GM18505 (cell line): ENCODE data around the gene CDH23.
A peak's percentile ranks its signal among the peaks of the same experiment; 100 is the strongest.

ENCODE experiments used
- ATAC-seq: cut with Tn5 transposase; IDR thresholded peaks from one replicate; pipeline ENCODE4 v1.9.1; 2021; ENCODE audit not compliant: unreplicated experiment
- POLR2A ChIP-seq: IDR thresholded peaks from 4 replicates; pipeline ENCODE4 v1.6.1; 2011; ENCODE audit warnings: borderline replicate concordance; ENCODE audit not compliant: insufficient read depth, insufficient read length; ENCODE audit errors: extremely low read depth

CDH23 gene

GRCh38 chr10:71763352-71764127, 366.8 kb downstream of the CDH23 start:
- TF ChIP-seq POLR2A, result no peak
- ATAC-seq, result no peak

DNA sequence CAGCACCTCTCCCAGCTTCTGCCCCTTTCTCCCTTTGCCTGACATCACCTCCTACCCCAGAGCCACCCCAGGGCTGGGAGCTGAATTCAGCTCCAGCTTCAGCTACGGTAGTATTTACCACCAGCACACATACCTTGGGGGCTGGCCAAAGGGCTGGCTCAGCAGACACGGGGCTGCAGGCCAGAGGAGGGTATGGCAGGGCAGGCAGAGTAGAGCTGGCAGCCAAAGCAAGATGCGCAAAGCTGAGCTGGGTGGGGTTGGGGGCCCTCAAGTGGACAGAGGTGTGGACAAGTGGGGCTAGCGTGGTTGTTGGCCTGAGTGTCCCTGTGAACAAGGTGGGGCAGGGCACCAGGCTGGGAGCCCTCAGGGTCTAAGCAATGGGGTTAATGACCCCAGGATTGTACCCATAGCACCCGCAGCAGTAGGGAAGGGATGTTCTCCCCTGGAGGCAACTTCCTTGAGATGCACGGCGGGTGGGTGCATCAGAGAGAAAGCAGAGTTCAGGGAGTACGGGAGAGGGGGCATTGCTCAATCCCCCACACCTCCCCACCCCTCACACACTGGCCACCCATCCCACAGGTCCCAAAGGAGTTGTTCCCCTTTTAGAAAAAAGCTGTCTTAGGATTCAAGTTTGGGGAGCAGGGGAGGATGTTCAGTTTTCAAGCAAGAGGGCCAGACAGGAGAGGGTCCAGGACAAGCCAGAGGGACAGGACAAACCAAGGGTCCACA, 368.6 kb downstream of the CDH23 start:
- no peak for ATAC-seq
- TF ChIP-seq POLR2A, result no peak

- TF ChIP-seq POLR2A, result no peak
- ATAC-seq, result no peak
Observed at GRCh38 chr10:71765906-71766716, 369.4 kb downstream of the CDH23 start.

- no peak for TF ChIP-seq POLR2A
- ATAC-seq, result no peak
Observed at GRCh38 chr10:71766717-71767419, 370.1 kb downstream of the CDH23 start.

DNA sequence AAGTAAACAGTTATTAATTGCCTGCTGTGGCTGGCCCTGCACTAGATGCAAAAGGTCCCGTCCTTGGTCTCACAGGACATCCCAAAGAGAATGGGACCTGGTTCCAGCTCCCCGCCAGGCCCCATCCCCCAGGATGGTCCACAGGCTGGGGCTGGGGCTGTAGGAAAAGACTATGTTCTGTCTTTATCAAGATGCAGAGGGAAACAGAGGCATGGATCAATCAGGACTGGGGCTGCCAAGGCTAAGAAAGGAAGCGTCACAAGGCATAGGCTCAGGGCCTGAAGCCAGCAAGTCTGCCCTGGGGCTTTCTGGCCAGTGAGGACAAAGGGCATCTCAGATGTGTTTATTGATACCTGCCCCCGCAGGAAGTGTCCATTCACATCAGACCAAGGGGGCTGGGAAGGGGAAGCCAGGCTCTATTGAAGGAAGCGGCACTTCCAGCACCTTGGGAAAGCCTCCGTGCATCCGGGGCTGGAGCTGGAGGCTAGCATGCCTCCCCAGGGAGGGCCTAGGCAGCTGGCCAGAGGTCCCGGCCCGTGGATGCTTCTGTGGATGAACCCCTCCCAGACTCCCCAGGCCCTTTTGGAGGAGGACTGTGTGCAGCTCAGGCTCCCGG, 370.8 kb downstream of the CDH23 start:
- no peak for TF ChIP-seq POLR2A
- ATAC-seq, result no peak

GRCh38 chr10:71769279-71769823, 372.6 kb downstream of the CDH23 start:
- peak; percentile 20 for ATAC-seq

GRCh38 chr10:71770255-71770654, 373.5 kb downstream of the CDH23 start:
- TF ChIP-seq POLR2A, result no peak
- ATAC-seq, result no peak

More at GRCh38 chr10:71769279-71769823, 372.6 kb downstream of the CDH23 start:
- no peak for TF ChIP-seq POLR2A

GRCh38 chr10:71770789-71771188, 374.1 kb downstream of the CDH23 start:
- no peak for ATAC-seq
- TF ChIP-seq POLR2A, result no peak

GRCh38 chr10:71771204-71771603, 374.5 kb downstream of the CDH23 start:
- ATAC-seq, result no peak
- TF ChIP-seq POLR2A, result no peak

DNA sequence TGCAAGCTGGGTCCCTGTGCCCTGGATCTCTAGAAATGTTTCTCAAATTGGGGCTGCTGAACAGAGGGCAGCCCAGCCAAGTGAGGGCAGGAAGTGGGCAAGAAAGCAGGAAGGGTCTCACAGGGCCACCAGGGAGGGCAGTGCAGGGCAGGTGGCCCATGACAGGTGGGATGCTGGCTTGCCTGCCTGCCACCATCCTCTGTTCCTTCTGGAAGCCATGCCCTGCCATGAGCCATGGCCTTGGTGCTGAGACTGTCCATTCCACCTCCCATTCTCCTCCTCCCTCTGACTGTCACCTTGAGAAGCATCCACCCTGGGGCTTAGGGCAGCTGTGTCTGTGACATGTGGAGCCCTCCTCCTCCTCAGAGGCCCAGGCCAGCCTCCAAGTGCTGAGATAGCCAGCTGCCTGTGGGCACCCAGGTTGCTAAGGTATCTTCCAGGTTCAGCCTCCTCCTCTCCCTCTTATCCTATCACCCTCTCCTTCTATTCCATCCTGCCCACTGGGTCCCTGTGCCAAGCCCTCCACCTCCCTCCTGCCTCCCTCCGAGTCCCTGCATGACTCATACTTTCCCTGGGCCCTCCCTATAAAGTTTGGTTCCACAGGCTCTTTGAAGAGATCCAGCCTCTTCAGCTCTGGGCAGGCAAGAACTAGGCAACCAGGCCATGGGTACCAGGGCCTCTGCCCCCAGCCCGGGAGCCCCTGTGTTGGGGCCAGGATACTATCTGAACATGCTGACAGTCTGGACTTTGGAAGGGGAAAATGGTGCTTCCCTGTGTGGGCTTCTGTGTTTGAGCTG, 375.3 kb downstream of the CDH23 start:
- no peak for ATAC-seq

DNA sequence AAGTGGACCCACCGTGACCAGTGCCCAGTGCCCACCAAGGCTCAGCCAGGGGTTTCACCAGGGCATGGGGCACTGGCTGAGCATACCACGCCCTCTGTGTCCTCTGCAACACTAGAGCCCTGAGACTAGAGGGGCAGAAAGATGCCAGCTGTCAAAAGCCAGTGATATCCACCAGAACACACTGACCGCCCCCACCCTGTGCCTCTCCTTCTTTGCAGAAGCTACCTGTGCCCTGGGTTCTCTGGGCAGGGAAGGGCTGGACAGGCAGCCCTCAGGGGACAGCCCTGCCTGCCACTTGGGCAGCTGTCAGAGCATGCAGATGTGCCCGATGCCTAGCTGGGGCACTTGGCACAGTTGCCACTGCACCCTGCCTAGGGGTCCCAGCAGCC, 376.1 kb downstream of the CDH23 start:
- no peak for ATAC-seq
- no peak for TF ChIP-seq POLR2A

More for the DNA sequence above, 375.3 kb downstream of the CDH23 start:
- no peak for TF ChIP-seq POLR2A
